ENCODE measurements around the gene AP5Z1.

The AP5Z1 gene

GRCh38 chr7:4764402-4765007 lies 10.9 kb upstream of the AP5Z1 start:
- no peak overlapping the region for H3K27ac ChIP-seq

GRCh38 chr7:4765776-4766490 lies 9.5 kb upstream of the AP5Z1 start:
- no peak overlapping the region for H3K27ac ChIP-seq
- no peak for DNase-seq (ENCODE audit: low read depth, low spot score)

More at GRCh38 chr7:4764402-4765007, 10.9 kb upstream of the AP5Z1 start:
- no peak for DNase-seq (ENCODE audit: low read depth, low spot score)

DNA sequence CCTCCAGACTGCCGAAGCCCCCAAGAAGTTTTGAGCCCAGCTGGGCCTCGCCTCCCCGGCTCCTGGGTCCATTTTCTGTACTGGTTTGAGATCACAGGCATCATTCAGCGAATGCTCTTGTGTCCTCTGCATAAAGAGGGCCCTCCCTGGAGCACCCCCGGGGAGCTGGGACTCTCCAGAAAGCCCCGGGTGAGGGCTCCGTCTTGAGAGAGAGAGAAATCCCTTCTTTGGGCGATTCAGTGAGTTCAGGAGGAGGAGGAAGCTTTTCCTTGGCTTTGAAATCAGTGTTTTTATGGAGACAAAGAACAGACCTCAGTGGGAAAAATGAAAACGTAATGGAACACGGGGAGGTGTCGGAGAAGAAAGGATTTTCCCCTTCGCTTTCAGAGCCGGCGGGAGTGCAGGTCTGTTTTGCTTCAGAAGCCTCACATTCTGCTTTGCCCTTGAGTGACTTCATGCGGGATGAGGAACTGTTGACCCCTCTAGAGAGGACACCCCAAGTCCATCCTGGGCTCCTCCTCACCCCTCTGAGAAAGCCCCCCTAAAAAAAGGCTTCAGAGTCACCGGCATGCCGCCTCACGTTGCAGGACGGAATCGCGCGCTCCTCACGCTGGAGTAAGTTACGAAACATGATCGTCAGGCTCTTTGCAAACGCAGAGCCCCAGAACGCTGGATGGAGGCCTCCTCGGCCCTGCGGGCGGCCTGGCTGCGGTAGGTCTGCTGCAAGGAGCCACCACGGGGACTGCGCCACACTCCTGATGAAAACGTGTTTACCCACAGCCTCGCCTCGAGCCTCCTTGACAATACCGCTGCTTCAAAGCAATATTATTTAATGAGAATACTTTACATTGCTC lies 8.5 kb upstream of the AP5Z1 start:
- no peak overlapping the region for H3K27ac ChIP-seq
- DNase-seq (ENCODE audit: low read depth, low spot score): no peak

DNA sequence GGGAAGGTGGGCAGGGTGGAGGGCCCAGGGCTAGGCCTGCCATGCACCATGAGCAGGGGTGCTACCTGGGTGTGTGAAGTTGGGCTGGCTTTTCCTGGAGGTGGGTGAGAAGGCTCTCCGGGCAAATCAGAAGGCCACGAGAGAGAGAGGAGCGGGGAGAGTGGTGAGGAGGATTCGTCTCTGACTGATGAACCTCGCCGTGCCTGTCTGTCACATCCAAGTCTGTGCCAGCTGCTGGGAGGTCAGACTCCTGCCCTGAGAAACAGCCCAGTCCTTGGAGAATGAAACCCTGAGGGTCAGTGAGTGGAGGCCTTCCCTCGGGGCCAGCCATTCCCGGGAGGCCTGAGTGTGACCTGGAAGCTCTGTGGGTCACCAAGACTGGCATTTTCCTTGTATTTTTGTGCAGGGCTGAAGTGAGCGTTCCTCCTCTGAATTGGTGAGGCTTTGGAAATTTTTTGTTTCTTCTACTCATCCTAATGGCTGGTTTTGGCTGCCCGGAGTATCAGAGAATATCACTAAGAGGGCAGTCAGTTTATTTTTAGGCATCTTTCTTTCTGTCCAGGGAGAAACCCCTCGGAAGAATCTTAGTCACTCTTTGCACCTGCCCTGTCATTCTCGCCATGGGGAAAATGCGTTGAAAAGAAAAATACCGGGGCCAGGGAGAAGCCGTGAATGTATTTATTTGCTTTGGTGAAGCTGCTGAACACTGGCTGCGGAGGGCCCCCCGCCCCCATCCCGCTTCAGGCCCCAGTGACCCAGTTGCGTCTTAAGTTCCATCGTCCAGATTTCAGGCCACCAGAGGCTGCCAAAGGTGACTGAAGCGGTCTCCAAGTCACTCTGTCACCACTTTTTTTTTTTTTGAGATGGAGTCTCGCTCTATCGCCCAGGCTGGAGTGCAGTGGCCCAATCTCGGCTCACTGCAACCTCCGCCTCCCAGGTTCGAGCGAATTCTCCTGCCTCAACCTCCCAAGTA lies 6.5 kb upstream of the AP5Z1 start:
- no peak overlapping the region for H3K27ac ChIP-seq
- no peak for DNase-seq (ENCODE audit: low read depth, low spot score)

GRCh38 chr7:4769761-4770160 lies 5.7 kb upstream of the AP5Z1 start:
- no peak overlapping the region for H3K27ac ChIP-seq
- DNase-seq (ENCODE audit: low read depth, low spot score): no peak

DNA sequence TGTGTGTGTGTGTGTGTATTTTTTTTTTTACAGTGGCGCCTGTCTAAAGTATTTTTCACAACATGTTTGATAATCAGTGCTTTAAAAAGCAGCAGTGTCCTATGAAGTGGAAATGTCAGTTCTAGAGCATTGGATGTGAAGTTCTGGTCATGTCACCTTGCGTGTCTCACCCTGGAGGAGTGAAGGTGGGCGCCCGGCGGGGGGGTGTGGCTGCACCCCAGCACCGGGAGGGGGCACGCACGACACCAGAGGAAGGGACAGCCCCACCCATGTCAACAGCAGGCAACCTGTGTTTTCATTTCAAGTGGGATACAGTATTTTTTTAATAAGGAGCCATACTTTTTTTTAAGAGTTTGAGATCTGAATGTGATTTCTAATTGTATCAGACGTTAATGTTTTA lies 4.5 kb upstream of the AP5Z1 start:
- no peak overlapping the region for H3K27ac ChIP-seq
- no peak for DNase-seq (ENCODE audit: low read depth, low spot score)

GRCh38 chr7:4771737-4772136 lies 3.7 kb upstream of the AP5Z1 start:
- no peak for DNase-seq (ENCODE audit: low read depth, low spot score)
- no peak overlapping the region for H3K27ac ChIP-seq

DNA sequence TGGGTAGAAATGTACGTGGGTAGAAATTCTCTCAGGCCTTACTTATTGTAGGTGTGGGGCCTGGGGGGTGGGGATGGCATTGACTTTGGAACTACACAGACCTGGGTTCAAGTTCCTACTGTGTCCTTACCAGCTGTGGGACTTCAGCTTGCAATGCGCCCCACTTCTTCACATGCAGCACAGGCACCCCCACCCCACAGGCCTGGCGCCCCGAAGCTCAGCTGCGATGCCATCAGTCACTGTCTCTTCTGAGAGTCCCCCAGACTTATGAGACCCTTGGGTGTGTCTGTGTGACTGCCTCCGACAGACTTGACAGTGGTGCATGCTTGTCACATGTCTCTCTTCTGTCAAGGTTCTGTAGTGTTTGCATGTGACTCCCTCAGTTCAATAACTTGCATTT lies 3.1 kb upstream of the AP5Z1 start:
- no peak overlapping the region for H3K27ac ChIP-seq
- no peak for DNase-seq (ENCODE audit: low read depth, low spot score)

DNA sequence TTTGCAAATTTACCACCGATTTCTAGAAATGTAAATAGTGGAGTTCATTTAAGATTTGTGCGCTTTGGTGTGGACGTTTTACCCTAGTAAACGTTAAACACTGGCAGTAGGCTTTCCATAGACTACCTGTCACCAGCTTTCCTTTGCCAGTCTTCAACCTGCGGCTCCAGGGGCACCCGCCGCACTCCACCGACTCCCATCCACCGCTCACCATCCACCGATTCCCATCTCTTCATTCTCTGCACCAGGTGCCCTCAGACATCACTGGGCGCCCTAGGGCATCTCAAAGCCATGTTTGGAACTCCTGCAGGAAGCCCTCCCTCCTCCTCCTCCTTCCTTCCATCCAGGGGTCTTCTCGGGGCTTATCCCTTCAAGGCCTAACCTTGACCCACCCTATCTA lies 1.4 kb upstream of the AP5Z1 start:
- no peak overlapping the region for H3K27ac ChIP-seq

GRCh38 chr7:4774658-4775249 lies 669 bp upstream of the AP5Z1 start:
- H3K27ac ChIP-seq: peak overlapping the region; percentile 87
- DNase-seq (ENCODE audit: low read depth, low spot score): no peak

More for the DNA sequence above, 1.4 kb upstream of the AP5Z1 start:
- no peak for DNase-seq (ENCODE audit: low read depth, low spot score)

DNA sequence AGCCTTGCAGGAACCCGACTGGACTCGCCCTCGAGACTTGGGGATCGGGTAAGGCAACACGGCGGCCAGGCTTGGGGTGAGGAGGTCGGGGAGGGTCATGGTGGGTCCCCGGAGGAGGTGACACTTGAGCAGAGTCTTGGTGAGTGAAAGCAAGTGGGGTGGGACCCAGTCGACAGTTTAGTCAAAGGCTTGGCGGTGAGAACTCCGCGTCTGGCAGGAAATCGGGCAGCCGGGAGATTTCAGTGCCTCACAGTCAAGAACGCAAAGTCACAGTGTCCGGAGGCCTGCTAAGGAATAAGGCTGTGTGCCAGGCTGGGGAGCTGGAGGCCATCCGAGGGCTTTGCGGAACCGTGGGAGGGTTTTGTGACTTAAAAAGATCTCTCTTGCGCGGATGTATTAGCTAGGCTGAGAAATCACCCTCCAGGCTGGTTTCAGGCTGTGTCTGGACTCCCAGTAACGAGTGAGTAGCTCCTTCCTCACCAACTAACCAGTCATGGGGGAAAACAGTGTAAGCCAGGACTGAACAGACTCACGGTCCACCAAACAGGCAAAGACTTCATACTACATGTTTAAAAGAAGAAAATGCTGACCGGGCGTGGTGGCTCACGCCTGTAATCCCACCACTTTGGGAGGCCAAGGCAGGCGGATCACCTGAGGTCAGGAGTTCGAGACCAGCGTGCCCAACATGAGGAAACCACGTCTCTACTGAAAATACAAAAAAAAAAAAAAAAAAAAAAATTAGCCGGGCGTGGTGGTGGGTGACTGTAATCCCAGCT lies 613 bp downstream of the AP5Z1 start:
- peak overlapping the region; percentile 87 for H3K27ac ChIP-seq
- no peak for DNase-seq (ENCODE audit: low read depth, low spot score)

DNA sequence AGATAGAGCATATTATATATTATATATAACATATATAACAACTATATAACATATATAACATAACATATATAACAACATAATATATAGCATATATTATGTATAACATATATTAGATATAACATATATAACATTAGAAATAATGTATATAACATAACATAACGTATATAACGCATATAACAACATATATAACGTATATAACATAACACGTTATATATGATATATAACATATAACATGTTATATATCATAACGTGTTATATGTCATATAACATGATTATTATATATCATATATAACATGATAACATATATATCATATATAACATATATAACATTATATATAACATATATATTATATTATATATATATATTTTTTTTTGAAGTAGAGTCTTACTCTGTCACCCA lies 3.7 kb downstream of the AP5Z1 start:
- DNase-seq (ENCODE audit: low read depth, low spot score): no peak
- no peak overlapping the region for H3K27ac ChIP-seq

DNA sequence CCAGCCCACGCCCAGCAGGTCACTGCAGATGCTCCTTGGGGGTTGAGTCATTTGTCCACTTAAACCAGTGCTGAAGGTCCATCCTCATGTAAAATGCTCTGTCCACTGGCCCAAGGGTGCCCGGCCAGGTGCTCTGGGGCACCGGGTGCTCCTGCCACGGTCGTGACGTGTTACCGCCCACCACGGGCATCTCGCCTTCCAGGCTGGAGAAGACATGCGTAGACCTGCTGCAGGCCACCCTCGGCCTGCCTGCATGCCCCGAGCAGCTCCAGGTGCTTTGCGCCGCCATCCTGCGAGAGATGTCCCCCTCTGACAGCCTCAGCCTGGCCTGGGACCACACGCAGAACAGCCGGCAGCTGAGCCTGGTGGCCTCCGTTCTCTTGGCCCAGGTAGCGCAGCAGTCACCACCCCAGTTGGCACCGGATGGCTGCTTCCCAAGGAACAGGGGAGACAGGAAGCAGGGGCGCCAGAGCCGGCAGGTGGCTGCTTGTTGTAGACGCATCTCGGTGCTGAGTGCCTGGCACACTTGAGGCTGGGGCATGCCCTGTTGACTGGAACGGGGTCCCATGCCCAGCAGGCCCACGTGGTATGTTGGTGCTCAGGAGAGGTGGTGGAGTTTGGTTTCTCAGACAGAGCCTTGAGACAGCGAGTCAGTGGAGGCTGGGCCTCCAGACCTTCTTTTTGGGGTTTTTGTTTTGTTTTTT lies 6.1 kb downstream of the AP5Z1 start:
- H3K27ac ChIP-seq: no peak overlapping the region
- no peak for DNase-seq (ENCODE audit: low read depth, low spot score)

DNA sequence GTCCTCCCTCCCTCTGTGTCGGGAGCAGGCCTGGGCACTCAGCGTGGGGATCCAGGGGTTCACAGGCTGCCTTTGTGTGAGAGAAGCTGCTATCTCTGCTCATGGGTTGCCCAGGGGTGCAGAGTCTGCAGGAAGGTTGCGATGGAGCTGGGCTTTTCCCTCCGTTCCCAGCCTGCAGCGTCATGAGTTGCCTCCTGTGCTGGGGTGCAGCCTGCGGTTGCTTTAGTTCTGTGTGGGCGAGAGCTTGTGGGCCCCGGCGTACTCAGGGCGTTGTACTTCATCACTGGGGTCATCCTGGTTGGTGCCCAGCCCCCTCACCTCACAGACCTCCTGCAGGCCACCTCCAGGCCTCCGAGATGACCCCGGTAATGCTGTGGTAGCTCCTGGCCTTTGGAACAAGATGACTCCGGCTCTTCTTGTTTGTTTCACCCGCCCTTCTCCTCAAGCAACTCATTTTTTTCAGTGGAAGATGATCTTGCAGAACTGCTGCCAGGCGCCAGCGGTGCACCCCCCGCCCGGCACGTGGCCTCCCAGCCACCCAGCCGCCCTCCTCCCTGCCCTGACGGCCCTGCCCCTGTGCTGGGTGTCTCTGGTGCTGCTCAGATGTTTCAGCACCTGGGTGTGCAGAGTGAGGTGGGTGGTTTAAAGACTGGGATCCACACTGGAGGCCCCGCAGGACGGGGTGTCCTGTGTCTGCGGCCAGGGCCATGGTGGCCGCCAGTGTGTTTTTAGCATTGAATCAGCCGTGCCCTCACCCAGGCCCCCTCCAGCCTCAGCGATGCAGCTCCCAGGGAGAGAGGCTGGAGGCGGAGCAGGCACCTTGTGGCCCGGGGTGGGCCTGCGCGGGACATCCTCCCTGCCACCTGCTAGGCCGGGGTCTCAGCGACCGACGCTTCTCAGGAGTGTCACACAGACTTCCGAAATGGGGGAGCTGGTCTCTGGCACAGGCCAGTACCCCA lies 7.2 kb downstream of the AP5Z1 start:
- H3K27ac ChIP-seq: no peak overlapping the region
- DNase-seq (ENCODE audit: low read depth, low spot score): no peak

DNA sequence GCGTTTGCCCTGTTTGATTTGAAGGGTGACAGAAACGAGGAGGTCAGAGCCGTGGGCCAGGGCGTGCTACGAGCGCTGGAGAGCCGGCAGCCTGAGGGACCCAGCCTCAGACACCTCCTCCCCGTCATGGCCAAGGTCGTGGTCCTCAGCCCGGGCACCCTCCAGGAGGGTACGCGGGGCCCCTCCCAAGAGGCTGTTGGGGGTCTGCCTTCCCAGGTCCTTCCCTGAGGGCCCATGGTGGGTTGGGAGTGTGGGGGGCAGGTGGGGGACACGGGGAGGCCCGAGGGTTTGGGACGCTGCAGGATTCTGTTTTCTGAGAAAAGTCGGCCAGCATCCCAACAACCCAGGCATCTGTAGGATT lies 7.8 kb downstream of the AP5Z1 start:
- no peak overlapping the region for H3K27ac ChIP-seq
- DNase-seq (ENCODE audit: low read depth, low spot score): no peak

- DNase-seq (ENCODE audit: low read depth, low spot score): no peak
These were observed 8.4 kb downstream of the AP5Z1 start for GRCh38 chr7:4783762-4784351.

DNA sequence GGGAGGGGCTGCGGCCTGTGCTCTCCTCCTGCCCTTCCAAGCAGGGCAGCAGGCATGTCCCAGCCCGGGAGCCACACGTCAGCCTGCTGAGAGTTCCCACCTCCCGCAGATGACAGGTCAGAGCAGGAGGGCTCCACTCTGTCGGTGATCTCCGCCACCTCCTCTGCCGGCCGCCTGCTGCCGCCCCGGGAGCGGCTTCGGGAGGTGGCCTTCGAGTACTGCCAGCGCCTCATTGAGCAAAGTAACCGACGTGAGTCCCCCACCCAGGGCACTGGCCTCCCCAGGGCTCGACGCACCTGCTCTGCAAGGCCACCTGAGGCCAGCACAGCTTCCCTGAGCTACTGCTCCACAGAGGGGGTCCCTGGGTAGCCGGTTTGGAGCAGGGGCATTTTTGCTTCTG lies 9.4 kb downstream of the AP5Z1 start:
- no peak overlapping the region for H3K27ac ChIP-seq
- DNase-seq (ENCODE audit: low read depth, low spot score): no peak

More at GRCh38 chr7:4783762-4784351, 8.4 kb downstream of the AP5Z1 start:
- H3K27ac ChIP-seq: no peak overlapping the region

Data from epithelial cell of prostate (primary cell).